CD4-positive, alpha-beta T cell (primary cell): ENCODE measurements around the gene GABRB3. TPM values are rescaled to one million over a fixed set of nuclear protein-coding genes. Genes with fewer than 3 reads are reported as not detected.

Source experiments
- ATAC-seq: fragments of 200-7000 bp; cut with Tn5 transposase; one replicate; pipeline ENCODE4 v1.10.0; 2022; ENCODE audit warnings: mild to moderate bottlenecking; ENCODE audit not compliant: poor library complexity
- CTCF ChIA-PET: fragments of 350-600 bp; sonication (Branson Sonifier 250); formaldehyde crosslinking; loops from one replicate; lab custom pipeline; 2021; ENCODE audit warnings: antibody characterized with exemption, inconsistent platforms; lab: Charles Lee
- POLR2A ChIA-PET: fragments of 350-600 bp; sonication (Branson Sonifier 250); formaldehyde crosslinking; loops from one replicate; lab custom pipeline; 2021; ENCODE audit warnings: antibody characterized with exemption, inconsistent platforms; lab: Charles Lee
- DNase-seq, 14 experiments: peaks; one replicate each; pipeline ENCODE4 v3.0.0-alpha.2; 2013 to 2020; ENCODE audit warnings: mixed read lengths in 2 of 14
- H3K27ac ChIP-seq, 2 donors: one replicate each; pipeline versions ENCODE4 v1.5.1 to v1.7.0; 2013; ENCODE audit warnings: low read length in 2 of 2, low read depth in 1 of 2, mild to moderate bottlenecking in 1 of 2
- H3K27me3 ChIP-seq, 2 experiments: 1 replicate in 1 of 2; 2 replicates in 1 of 2; pipeline versions ENCODE4 v1.6.1 to v1.7.0; 2013; ENCODE audit warnings: low read length in 2 of 2, control low read depth in 1 of 2, mild to moderate bottlenecking in 1 of 2, moderate library complexity in 1 of 2; ENCODE audit not compliant: insufficient read depth in 2 of 2, control insufficient read depth in 1 of 2
- H3K36me3 ChIP-seq: one replicate; pipeline ENCODE4 v1.6.1; 2013; ENCODE audit warnings: low read length, control low read depth; ENCODE audit not compliant: insufficient read depth
- H3K4me1 ChIP-seq: one replicate; pipeline ENCODE4 v1.6.1; 2013; ENCODE audit warnings: low read length, control low read depth; ENCODE audit not compliant: insufficient read depth
- H3K4me3 ChIP-seq: one replicate; pipeline ENCODE4 v1.5.1; 2013; ENCODE audit warnings: mild to moderate bottlenecking, low read length, moderate library complexity
- H3K9me3 ChIP-seq, 2 experiments: 1 replicate in 1 of 2; 2 replicates in 1 of 2; pipeline versions ENCODE4 v1.6.1 to v1.7.0; 2013; ENCODE audit warnings: low read length in 2 of 2, mild to moderate bottlenecking in 2 of 2, control low read depth in 1 of 2, moderate library complexity in 1 of 2; ENCODE audit not compliant: control insufficient read depth in 1 of 2, insufficient read depth in 1 of 2
- H3K27ac Mint-ChIP-seq: one replicate; pipeline ENCODE4 v1.8.0; 2020; ENCODE audit warnings: mixed read lengths
- H3K27me3 Mint-ChIP-seq: one replicate; pipeline ENCODE4 v1.8.0; 2021; ENCODE audit warnings: mixed read lengths
- H3K36me3 Mint-ChIP-seq: one replicate; pipeline ENCODE4 v1.8.0; 2021; ENCODE audit warnings: low read depth, mixed read lengths
- H3K4me1 Mint-ChIP-seq: one replicate; pipeline ENCODE4 v1.8.0; 2021; ENCODE audit warnings: low read depth, mixed read lengths
- H3K4me3 Mint-ChIP-seq: one replicate; pipeline ENCODE4 v1.8.0; 2020; ENCODE audit warnings: mild to moderate bottlenecking, mixed read lengths
- H3K9me3 Mint-ChIP-seq: one replicate; pipeline ENCODE4 v1.8.0; 2020; ENCODE audit warnings: mixed read lengths
- CTCF ChIP-seq: fragments of 200-600 bp; IDR thresholded peaks from one replicate; pipeline ENCODE4 v1.8.0; 2022; ENCODE audit warnings: antibody characterized with exemption, mild to moderate bottlenecking
- intact Hi-C, 2 experiments: fragments of 100-400 bp; cut with DNase I in 1 of 2; cut with micrococcal nuclease in 1 of 2; formaldehyde crosslinking; loops; one replicate each; pipeline versions ENCODE4 v1.15.1 to v1.9.0; 2023 to 2025; cut with DNase I, micrococcal nuclease
- total RNA-seq, 174 experiments: library from RNA in 2 of 174; stranded (reverse) in 2 of 174; gene quantifications; one replicate each; pipeline ENCODE4 v1.2.3 and lab custom pipeline; 2021 to 2026

The GABRB3 gene
- total RNA-seq, 2 experiments from 2014 or later = not detected

- Mint-ChIP-seq H3K36me3 (no peaks in the 10 kb centered on the region), H3K4me1 (no peaks in the 10 kb centered on the region), H3K4me3 (no peak overlapping the region), H3K27ac (no peak overlapping the region), H3K27me3 (no peaks in the 10 kb centered on the region), H3K9me3 (peaks cover 4% of the 10 kb centered on the region)
- DNase-seq (no peak), ATAC-seq (no peak)
- TF ChIP-seq CTCF = no peak
- H3K27me3 ChIP-seq = no peaks in the 10 kb centered on the region
- intact Hi-C loops = no loop called here
- H3K9me3 ChIP-seq = peaks cover 0 to 37% of the 10 kb centered on the region in 2 experiments
- H3K4me1 ChIP-seq = no peaks in the 10 kb centered on the region
- CTCF ChIA-PET = no interaction called here
- no peak overlapping the region for H3K4me3 ChIP-seq
- no peaks in the 10 kb centered on the region for H3K36me3 ChIP-seq
- no peak overlapping the region for H3K27ac ChIP-seq
- POLR2A ChIA-PET = no interaction called here
Measured at GRCh38 chr15:26521130-26521529, 251.7 kb downstream of the GABRB3 start.

GRCh38 chr15:26518885-26519284 lies 254.0 kb downstream of the GABRB3 start:
- DNase-seq = no peak
- Histone ChIP-seq H3K36me3 (no peaks in the 10 kb centered on the region), H3K4me1 (no peaks in the 10 kb centered on the region), H3K9me3 (peaks cover 0 to 38% of the 10 kb centered on the region in 2 experiments), H3K27me3 (no peaks in the 10 kb centered on the region), H3K4me3 (no peak overlapping the region), H3K27ac (no peak overlapping the region)
- TF ChIP-seq CTCF = no peak
- ChIA-PET CTCF (no interaction called here), POLR2A (no interaction called here)
- intact Hi-C loops = no loop called here
- Mint-ChIP-seq H3K27ac (no peak overlapping the region), H3K36me3 (no peaks in the 10 kb centered on the region), H3K4me1 (no peaks in the 10 kb centered on the region), H3K4me3 (no peak overlapping the region), H3K27me3 (no peaks in the 10 kb centered on the region), H3K9me3 (peaks cover 2% of the 10 kb centered on the region)
- ATAC-seq = no peak

- H3K4me1 Mint-ChIP-seq = no peaks in the 10 kb centered on the region
- H3K27ac Mint-ChIP-seq = no peak overlapping the region
- CTCF ChIA-PET = no interaction called here
- Histone ChIP-seq H3K27ac (no peak overlapping the region), H3K9me3 (peaks cover 0 to 35% of the 10 kb centered on the region in 2 experiments), H3K4me1 (no peaks in the 10 kb centered on the region), H3K4me3 (no peak overlapping the region), H3K36me3 (no peaks in the 10 kb centered on the region), H3K27me3 (no peaks in the 10 kb centered on the region)
- intact Hi-C loops = no loop called here
- ATAC-seq = no peak
- no peak overlapping the region for H3K4me3 Mint-ChIP-seq
- H3K9me3 Mint-ChIP-seq = peaks cover 12% of the 10 kb centered on the region
- POLR2A ChIA-PET = no interaction called here
- H3K27me3 Mint-ChIP-seq = no peaks in the 10 kb centered on the region
- no peak for TF ChIP-seq CTCF
- DNase-seq = no peak
- H3K36me3 Mint-ChIP-seq = no peaks in the 10 kb centered on the region
Measured at GRCh38 chr15:26516102-26516980, 256.5 kb downstream of the GABRB3 start.
